EL (cell line): ENCODE data around the gene EIF3K.
"Not testable (repeated sequence)": the region's sequence is repeated elsewhere in the genome, so short reads cannot be mapped to it uniquely, and the experiment has no call there.

ENCODE experiments used
- DNase-seq: peaks from one replicate; pipeline ENCODE4 v3.0.0-alpha.2; 2016

Gene EIF3K

GRCh38 chr19:38619361-38620174 is 580 bp downstream of the EIF3K start:
- DNase-seq: no peak

- no peak for DNase-seq
Measured at GRCh38 chr19:38624822-38625221, 5.8 kb downstream of the EIF3K start.

- DNase-seq: no peak
Measured at GRCh38 chr19:38626401-38626800, 7.4 kb downstream of the EIF3K start.

- DNase-seq: no peak
Measured at GRCh38 chr19:38629568-38629967, 10.6 kb downstream of the EIF3K start.

- not testable (repeated sequence) for DNase-seq
Measured at GRCh38 chr19:38631301-38631700, 12.3 kb downstream of the EIF3K start.

GRCh38 chr19:38631811-38632475 is 13.0 kb downstream of the EIF3K start:
- DNase-seq: not testable (repeated sequence)

GRCh38 chr19:38632476-38633213 is 13.7 kb downstream of the EIF3K start:
- DNase-seq: no peak

GRCh38 chr19:38634757-38635482 is 15.9 kb downstream of the EIF3K start:
- peak; percentile 68 for DNase-seq

- DNase-seq: no peak
Measured at GRCh38 chr19:38635483-38636399, 16.8 kb downstream of the EIF3K start.

- DNase-seq: no peak
Measured at GRCh38 chr19:38638461-38638860, 19.5 kb downstream of the EIF3K start.

GRCh38 chr19:38639679-38640078 is 20.7 kb downstream of the EIF3K start:
- no peak for DNase-seq

GRCh38 chr19:38640368-38640767 is 21.4 kb downstream of the EIF3K start:
- DNase-seq: no peak

GRCh38 chr19:38642176-38642575 is 23.2 kb downstream of the EIF3K start:
- no peak for DNase-seq

- DNase-seq: no peak
Measured at GRCh38 chr19:38644719-38645118, 25.7 kb downstream of the EIF3K start.

GRCh38 chr19:38647368-38647965 is 28.5 kb downstream of the EIF3K start, which contains the start of gene ACTN4:
ACTN4 (plus strand) TSS chr19:38647649; CDS start chr19:38647746, 97 bp downstream.
- DNase-seq: peak; percentile 96

- DNase-seq: no peak
Measured at GRCh38 chr19:38647966-38648768, 29.2 kb downstream of the EIF3K start.

GRCh38 chr19:38648769-38649304 is 29.8 kb downstream of the EIF3K start:
- no peak for DNase-seq

- peak; percentile 45 for DNase-seq
Measured at GRCh38 chr19:38649305-38650171, 30.6 kb downstream of the EIF3K start.

GRCh38 chr19:38650172-38650775 is 31.3 kb downstream of the EIF3K start:
- DNase-seq: peak; percentile 37
